BJ (cell line): Measurements from ENCODE around the gene BNC1. TPM values are rescaled to one million over a fixed set of nuclear protein-coding genes. Genes with fewer than 3 reads are reported as not detected.

Experiments used
- CTCF ChIA-PET: fragments of 350-600 bp; formaldehyde crosslinking; extraction: SDS; loops from one replicate; lab custom pipeline; 2021; ENCODE audit warnings: antibody characterized with exemption, inconsistent platforms; lab: Yijun Ruan, JAX
- POLR2A ChIA-PET: fragments of 300-600 bp; sonication (Branson Sonifier 250); formaldehyde crosslinking; extraction: SDS; loops from one replicate; lab custom pipeline; 2021; ENCODE audit warnings: antibody characterized with exemption; lab: Charles Lee
- DNase-seq: peaks from one replicate; pipeline ENCODE4 v3.0.0-alpha.2; 2011; ENCODE audit warnings: low read depth
- H3K27me3 ChIP-seq: 2 replicates; pipeline ENCODE4 v1.6.0; 2011; ENCODE audit warnings: low read length; ENCODE audit not compliant: control insufficient read depth, insufficient read depth
- H3K36me3 ChIP-seq: 2 replicates; pipeline ENCODE4 v1.5.1; 2011; ENCODE audit warnings: low read length; ENCODE audit not compliant: control insufficient read depth, insufficient read depth
- H3K4me3 ChIP-seq: 2 replicates; pipeline ENCODE4 v1.5.1; 2011; ENCODE audit warnings: low read depth, mild to moderate bottlenecking, control low read depth, low read length
- CTCF ChIP-seq: IDR thresholded peaks from 2 replicates; pipeline ENCODE4 v1.5.1; 2011; ENCODE audit warnings: low read depth, mild to moderate bottlenecking, control low read depth, inconsistent platforms, low read length, moderate library complexity; ENCODE audit not compliant: insufficient read depth
- polyA plus RNA-seq: library from polyadenylated mRNA; depleted of rRNA; stranded (reverse); fragments of >200 nt; gene quantifications from 2 replicates; pipeline ENCODE4 v1.2.3, GENCODE V29; 2011

BNC1 gene
- polyA plus RNA-seq, 1 experiment = 1.4 TPM

GRCh38 chr15:83283813-83284558, 478 bp downstream of the BNC1 start:
- POLR2A ChIA-PET = no interaction called here
- peak overlapping the region; percentile 46 for H3K4me3 ChIP-seq
- no peak for TF ChIP-seq CTCF
- H3K36me3 ChIP-seq = no peaks in the 10 kb centered on the region
- no peak for DNase-seq
- CTCF ChIA-PET = no interaction called here
- H3K27me3 ChIP-seq = no peaks in the 10 kb centered on the region

DNA sequence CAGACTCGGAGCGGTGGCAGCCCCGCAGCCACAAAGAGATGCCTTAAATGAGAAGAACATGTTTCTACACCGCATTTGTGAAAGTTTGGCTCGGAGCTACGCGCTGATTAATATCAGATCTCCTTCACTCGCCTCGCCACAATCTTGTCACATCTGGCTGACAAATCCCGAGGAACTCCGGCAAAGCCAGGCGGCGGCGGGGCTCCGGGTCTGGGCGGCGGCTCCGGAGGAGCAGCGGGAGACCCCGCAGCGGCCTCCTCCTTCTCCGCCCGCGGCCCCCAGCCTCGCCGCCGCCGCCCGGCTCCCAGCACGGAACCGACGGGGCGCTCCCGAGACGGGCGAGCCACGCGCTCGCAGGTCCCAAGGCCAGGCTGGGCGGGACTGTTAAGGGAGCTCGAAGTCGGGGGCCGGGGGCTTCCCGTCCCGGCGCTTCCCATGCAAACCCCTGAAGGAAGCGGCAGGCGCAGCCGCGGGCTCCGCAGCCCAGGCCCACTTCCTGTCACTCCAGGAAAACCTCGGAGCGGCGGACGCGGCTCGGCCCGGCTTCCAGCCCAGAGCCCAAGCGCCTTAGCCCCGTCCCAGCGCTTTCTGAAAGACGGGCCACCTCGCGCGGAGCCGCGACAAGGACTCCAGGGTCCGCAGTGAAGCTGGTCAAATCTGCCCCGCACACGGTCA, 1.2 kb downstream of the BNC1 start:
- Histone ChIP-seq H3K36me3 (no peaks in the 10 kb centered on the region), H3K4me3 (peak overlapping the region; percentile 46), H3K27me3 (no peaks in the 10 kb centered on the region)
- no peak for TF ChIP-seq CTCF
- POLR2A ChIA-PET = no interaction called here
- DNase-seq = no peak
- CTCF ChIA-PET = no interaction called here

DNA sequence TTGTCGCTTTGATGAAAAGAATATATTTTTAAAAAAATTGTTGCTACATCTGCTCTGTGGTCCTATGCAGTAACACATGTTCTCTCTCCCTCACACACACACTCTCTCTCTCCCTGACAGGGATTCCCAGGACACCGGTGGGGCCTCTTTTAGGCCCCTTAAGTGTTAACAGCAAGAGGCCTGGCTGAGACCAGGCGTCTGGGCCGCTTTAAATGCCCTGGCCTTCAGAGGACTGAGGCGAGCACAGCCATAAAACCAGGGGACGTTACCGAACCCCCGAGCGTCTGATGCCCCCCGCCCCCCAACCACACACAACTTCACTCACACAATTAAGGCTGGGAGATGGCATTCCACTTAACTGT, 1.7 kb downstream of the BNC1 start:
- H3K27me3 ChIP-seq = no peaks in the 10 kb centered on the region
- H3K36me3 ChIP-seq = no peaks in the 10 kb centered on the region
- peak overlapping the region; percentile 46 for H3K4me3 ChIP-seq
- TF ChIP-seq CTCF = no peak
- CTCF ChIA-PET = no interaction called here
- POLR2A ChIA-PET = no interaction called here
- DNase-seq = no peak

- no peak for TF ChIP-seq CTCF
- H3K27me3 ChIP-seq = no peaks in the 10 kb centered on the region
- no peak for DNase-seq
- no peaks in the 10 kb centered on the region for H3K36me3 ChIP-seq
- ChIA-PET POLR2A (no interaction called here), CTCF (no interaction called here)
- H3K4me3 ChIP-seq = no peak overlapping the region
Observed at GRCh38 chr15:83282141-83282540, 2.3 kb downstream of the BNC1 start.

- ChIA-PET POLR2A (no interaction called here), CTCF (interaction anchor here (0.7 to 1.1 kb wide), 3 partner anchors 10 to 267 kb away, joined by 3 read pairs; no protein-coding TSS in a partner anchor)
- no peak for TF ChIP-seq CTCF
- DNase-seq = no peak
- H3K4me3 ChIP-seq = no peak overlapping the region
- no peaks in the 10 kb centered on the region for H3K36me3 ChIP-seq
- H3K27me3 ChIP-seq = no peaks in the 10 kb centered on the region
Observed at GRCh38 chr15:83278191-83278590, 6.3 kb downstream of the BNC1 start.
